GM18519 (cell line): ENCODE data around the gene NT5C3B.
"Not testable (repeated sequence)": the region's sequence is repeated elsewhere in the genome, so short reads cannot be mapped to it uniquely, and the experiment has no call there.

ENCODE experiments used
- ATAC-seq: cut with Tn5 transposase; IDR thresholded peaks from one replicate; pipeline ENCODE4 v1.9.1; 2021; ENCODE audit warnings: mild to moderate bottlenecking, moderate library complexity; ENCODE audit not compliant: unreplicated experiment, low FRiP score

The NT5C3B gene

GRCh38 chr17:41835800-41836549 is at the start of gene NT5C3B:
Gene NT5C3B (minus strand): TSS chr17:41836232. CDS start chr17:41836193, 39 bp downstream.
- ATAC-seq: no peak

GRCh38 chr17:41885733-41886132 is 49.7 kb upstream of the NT5C3B start:
- no peak for ATAC-seq

GRCh38 chr17:41882756-41883155 is 46.7 kb upstream of the NT5C3B start:
- ATAC-seq: no peak

GRCh38 chr17:41880130-41880529 is 44.1 kb upstream of the NT5C3B start:
- ATAC-seq: no peak

GRCh38 chr17:41874293-41874670 is 38.2 kb upstream of the NT5C3B start:
- not testable (repeated sequence) for ATAC-seq

GRCh38 chr17:41873559-41874292 is 37.7 kb upstream of the NT5C3B start:
- no peak for ATAC-seq

- no peak for ATAC-seq
These were observed 35.8 kb upstream of the NT5C3B start for GRCh38 chr17:41871789-41872188.

- no peak for ATAC-seq
These were observed 34.6 kb upstream of the NT5C3B start for GRCh38 chr17:41870627-41871026.

GRCh38 chr17:41870097-41870496 is 34.1 kb upstream of the NT5C3B start:
- no peak for ATAC-seq

- no peak for ATAC-seq
These were observed 33.4 kb upstream of the NT5C3B start for GRCh38 chr17:41869426-41869825.

- no peak for ATAC-seq
These were observed 32.5 kb upstream of the NT5C3B start for GRCh38 chr17:41868568-41868967.

GRCh38 chr17:41865596-41865893 is 29.5 kb upstream of the NT5C3B start:
- no peak for ATAC-seq

GRCh38 chr17:41864836-41865595 is 29.0 kb upstream of the NT5C3B start, which contains the start of gene KLHL11:
Gene KLHL11 (minus strand): TSS chr17:41865423. CDS start chr17:41865370, 53 bp downstream.
- ATAC-seq: peak; percentile 62

- ATAC-seq: no peak
These were observed 28.4 kb upstream of the NT5C3B start for GRCh38 chr17:41864498-41864835.

- ATAC-seq: no peak
These were observed 27.2 kb upstream of the NT5C3B start for GRCh38 chr17:41863074-41863848.

GRCh38 chr17:41860254-41860931 is 24.4 kb upstream of the NT5C3B start:
- ATAC-seq: no peak

GRCh38 chr17:41851382-41851781 is 15.3 kb upstream of the NT5C3B start:
- ATAC-seq: not testable (repeated sequence)

- no peak for ATAC-seq
These were observed 13.4 kb upstream of the NT5C3B start for GRCh38 chr17:41849251-41849990.

- no peak for ATAC-seq
These were observed 12.8 kb upstream of the NT5C3B start for GRCh38 chr17:41848788-41849187.
